ENCODE data around the gene OSTN.
"Not testable (repeated sequence)": the region's sequence is repeated elsewhere in the genome, so short reads cannot be mapped to it uniquely, and the experiment has no call there.

Gene OSTN

DNA sequence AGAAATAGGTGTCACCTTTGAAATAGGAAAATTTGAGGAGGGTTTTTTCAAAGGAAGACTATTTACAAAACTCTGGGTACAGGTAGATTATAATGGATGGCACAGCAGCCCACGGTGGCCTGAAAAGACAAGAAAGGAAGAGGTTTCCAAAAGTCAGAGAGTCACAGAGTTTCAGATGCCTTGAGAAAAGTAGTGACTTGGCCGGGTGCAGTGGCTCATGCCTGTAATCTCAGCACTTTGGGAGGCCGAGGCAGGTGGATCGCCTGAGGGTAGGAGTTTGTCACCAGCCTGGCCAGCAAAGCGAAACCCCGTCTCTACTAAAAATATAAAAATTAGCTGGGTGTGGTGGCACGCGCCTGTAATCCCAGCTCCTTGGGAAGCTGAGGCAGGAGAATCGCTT, 35.2 kb downstream of the OSTN start:
- Histone ChIP-seq H3K27me3 (ENCODE audit: insufficient read depth, low read length) (no peaks in the 10 kb centered on the region), H3K27ac (ENCODE audit: low read depth, low read length) (no peak overlapping the region), H3K36me3 (ENCODE audit: insufficient read depth, low read length) (no peaks in the 10 kb centered on the region), H3K9me3 (ENCODE audit: insufficient read depth, low read depth, low read length) (no peaks in the 10 kb centered on the region), H3K4me1 (ENCODE audit: insufficient read depth, low read length) (peaks cover 40% of the 10 kb centered on the region), H3K4me3 (ENCODE audit: low read length) (no peak overlapping the region), H3K9ac (ENCODE audit: low read depth, low read length) (no peak overlapping the region)
- 95% methylated on average over 9 of the region's 9 CpGs for WGBS

- H3K9ac ChIP-seq (ENCODE audit: low read depth, low read length) = no peak overlapping the region
- 88% methylated on average over 3 of the region's 4 CpGs for WGBS
- H3K9me3 ChIP-seq (ENCODE audit: insufficient read depth, low read depth, low read length) = no peaks in the 10 kb centered on the region
- H3K27me3 ChIP-seq (ENCODE audit: insufficient read depth, low read length) = no peaks in the 10 kb centered on the region
- H3K4me3 ChIP-seq (ENCODE audit: low read length) = no peak overlapping the region
- no peak overlapping the region for H3K27ac ChIP-seq (ENCODE audit: low read depth, low read length)
- peaks cover 54% of the 10 kb centered on the region for H3K4me1 ChIP-seq (ENCODE audit: insufficient read depth, low read length)
- no peaks in the 10 kb centered on the region for H3K36me3 ChIP-seq (ENCODE audit: insufficient read depth, low read length)
Observed at GRCh38 chr3:191235331-191236314, 36.6 kb downstream of the OSTN start.

- no peak overlapping the region for H3K9ac ChIP-seq (ENCODE audit: low read depth, low read length)
- no peaks in the 10 kb centered on the region for H3K36me3 ChIP-seq (ENCODE audit: insufficient read depth, low read length)
- WGBS = 94% methylated on average over 3 of the region's 3 CpGs
- H3K4me3 ChIP-seq (ENCODE audit: low read length) = no peak overlapping the region
- no peaks in the 10 kb centered on the region for H3K9me3 ChIP-seq (ENCODE audit: insufficient read depth, low read depth, low read length)
- H3K27me3 ChIP-seq (ENCODE audit: insufficient read depth, low read length) = no peaks in the 10 kb centered on the region
- H3K4me1 ChIP-seq (ENCODE audit: insufficient read depth, low read length) = peaks cover 58% of the 10 kb centered on the region
- H3K27ac ChIP-seq (ENCODE audit: low read depth, low read length) = no peak overlapping the region
Observed at GRCh38 chr3:191236646-191237045, 37.6 kb downstream of the OSTN start.

- Histone ChIP-seq H3K4me3 (ENCODE audit: low read length) (no peak overlapping the region), H3K27me3 (ENCODE audit: insufficient read depth, low read length) (no peaks in the 10 kb centered on the region), H3K4me1 (ENCODE audit: insufficient read depth, low read length) (peaks cover 58% of the 10 kb centered on the region), H3K36me3 (ENCODE audit: insufficient read depth, low read length) (no peaks in the 10 kb centered on the region), H3K9ac (ENCODE audit: low read depth, low read length) (no peak overlapping the region), H3K9me3 (ENCODE audit: insufficient read depth, low read depth, low read length) (no peaks in the 10 kb centered on the region), H3K27ac (ENCODE audit: low read depth, low read length) (peak overlapping the region; percentile 37; the same call in 1 of the 2 replicates)
- WGBS = 86% methylated on average over 5 of the region's 5 CpGs
Observed at GRCh38 chr3:191237047-191237882, 38.2 kb downstream of the OSTN start.

- Histone ChIP-seq H3K27ac (ENCODE audit: low read depth, low read length) (peak overlapping the region; percentile 37; the same call in 1 of the 2 replicates), H3K4me1 (ENCODE audit: insufficient read depth, low read length) (peaks cover 53% of the 10 kb centered on the region), H3K27me3 (ENCODE audit: insufficient read depth, low read length) (no peaks in the 10 kb centered on the region), H3K9ac (ENCODE audit: low read depth, low read length) (no peak overlapping the region), H3K4me3 (ENCODE audit: low read length) (no peak overlapping the region), H3K36me3 (ENCODE audit: insufficient read depth, low read length) (no peaks in the 10 kb centered on the region), H3K9me3 (ENCODE audit: insufficient read depth, low read depth, low read length) (no peaks in the 10 kb centered on the region)
- 17% methylated on average over 4 of the region's 4 CpGs for WGBS
Observed at GRCh38 chr3:191238321-191238817, 39.3 kb downstream of the OSTN start.

DNA sequence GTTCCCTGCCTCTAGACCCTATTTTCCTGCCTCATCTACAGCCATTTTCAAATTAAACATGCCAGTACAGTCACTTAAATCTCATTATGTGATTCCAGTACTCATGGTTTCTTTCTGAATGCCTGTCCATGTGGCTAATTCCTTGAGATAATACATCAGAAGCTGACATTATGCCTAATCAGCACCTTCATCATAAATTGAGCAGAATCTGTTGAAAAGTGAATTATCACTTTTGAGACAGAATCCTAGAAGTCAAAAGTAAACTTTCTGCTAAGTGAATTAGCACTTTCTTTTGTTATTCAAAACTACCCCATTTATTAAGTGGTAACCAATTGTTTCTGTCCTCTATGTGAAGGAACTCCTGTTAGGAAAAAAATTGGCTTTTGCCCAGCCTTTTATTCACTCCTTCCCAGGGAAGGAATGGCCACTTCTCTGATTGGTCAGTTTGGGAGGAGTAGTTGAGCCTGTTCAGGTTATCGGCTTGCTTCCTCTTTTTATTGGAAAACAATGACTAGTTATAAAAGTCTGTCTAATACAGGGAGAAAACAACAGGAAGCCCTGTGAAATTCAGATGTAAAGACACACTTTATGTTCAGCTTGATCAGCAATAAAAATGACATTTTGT, 40.5 kb downstream of the OSTN start:
- peaks cover 57% of the 10 kb centered on the region for H3K4me1 ChIP-seq (ENCODE audit: insufficient read depth, low read length)
- no peaks in the 10 kb centered on the region for H3K9me3 ChIP-seq (ENCODE audit: insufficient read depth, low read depth, low read length)
- 67% methylated on average over 1 of the region's 1 CpG for WGBS
- no peaks in the 10 kb centered on the region for H3K27me3 ChIP-seq (ENCODE audit: insufficient read depth, low read length)
- H3K27ac ChIP-seq (ENCODE audit: low read depth, low read length) = peak overlapping the region; percentile 37
- H3K4me3 ChIP-seq (ENCODE audit: low read length) = no peak overlapping the region
- no peak overlapping the region for H3K9ac ChIP-seq (ENCODE audit: low read depth, low read length)
- H3K36me3 ChIP-seq (ENCODE audit: insufficient read depth, low read length) = no peaks in the 10 kb centered on the region

DNA sequence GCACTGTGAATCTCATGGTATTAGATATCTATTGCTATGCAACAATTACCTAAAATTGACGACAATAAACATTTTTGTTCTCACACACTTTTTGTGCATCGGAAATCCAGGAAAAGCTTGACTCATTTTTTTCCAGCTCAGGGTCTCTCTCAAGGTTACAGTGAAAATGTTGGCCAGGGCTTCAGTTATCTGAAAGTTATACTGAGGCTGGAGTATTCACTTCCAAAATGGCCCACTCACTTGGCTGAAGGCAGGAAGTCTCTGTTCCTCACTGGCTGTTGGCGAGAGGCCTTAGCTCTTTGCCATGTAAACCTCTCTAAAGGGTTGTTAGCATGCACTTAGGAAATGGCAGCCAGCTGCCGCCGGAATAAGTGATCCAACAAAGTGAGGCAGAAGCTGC, 41.4 kb downstream of the OSTN start:
- H3K4me1 ChIP-seq (ENCODE audit: insufficient read depth, low read length) = peaks cover 57% of the 10 kb centered on the region
- no peak overlapping the region for H3K27ac ChIP-seq (ENCODE audit: low read depth, low read length)
- WGBS = 97% methylated on average over 5 of the region's 5 CpGs

DNA sequence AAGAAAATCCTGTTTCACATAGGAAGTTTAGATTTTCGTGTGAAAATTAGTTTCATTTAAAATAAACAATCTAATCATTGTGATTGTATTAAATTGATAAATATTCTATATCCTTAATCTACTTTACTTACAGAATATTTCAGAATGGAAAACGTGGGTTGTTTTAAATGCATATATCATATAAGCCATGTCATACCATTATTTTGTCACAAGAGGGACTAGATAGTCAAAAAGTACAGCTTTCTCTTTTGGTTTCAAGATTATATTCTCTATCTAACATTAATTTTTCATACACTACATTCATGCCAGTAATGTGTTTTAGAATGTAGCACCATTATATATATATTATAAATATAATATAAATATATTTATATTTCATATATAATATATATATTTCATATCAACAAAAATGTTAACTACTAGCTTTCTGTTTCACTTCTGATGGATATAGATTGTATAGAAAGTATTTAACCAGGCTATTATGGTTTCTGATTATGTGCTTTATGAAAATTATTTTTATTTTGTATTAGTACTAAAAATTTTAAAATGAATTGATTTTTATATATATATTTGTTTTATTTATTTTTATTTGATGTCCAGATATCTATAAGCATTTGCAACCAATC, 45.3 kb downstream of the OSTN start:
- Histone ChIP-seq H3K9ac (ENCODE audit: low read depth, low read length) (no peak overlapping the region), H3K36me3 (ENCODE audit: insufficient read depth, low read length) (no peaks in the 10 kb centered on the region), H3K4me3 (ENCODE audit: low read length) (no peak overlapping the region), H3K27ac (ENCODE audit: low read depth, low read length) (no peak overlapping the region), H3K4me1 (ENCODE audit: insufficient read depth, low read length) (peaks cover 20% of the 10 kb centered on the region), H3K9me3 (ENCODE audit: insufficient read depth, low read depth, low read length) (no peaks in the 10 kb centered on the region), H3K27me3 (ENCODE audit: insufficient read depth, low read length) (no peaks in the 10 kb centered on the region)
- WGBS = no CpG with 5 or more reads among the region's 2 CpGs

More for the DNA sequence above, 41.4 kb downstream of the OSTN start:
- no peaks in the 10 kb centered on the region for H3K27me3 ChIP-seq (ENCODE audit: insufficient read depth, low read length)
- no peaks in the 10 kb centered on the region for H3K36me3 ChIP-seq (ENCODE audit: insufficient read depth, low read length)
- H3K9ac ChIP-seq (ENCODE audit: low read depth, low read length) = no peak overlapping the region
- H3K4me3 ChIP-seq (ENCODE audit: low read length) = no peak overlapping the region
- H3K9me3 ChIP-seq (ENCODE audit: insufficient read depth, low read depth, low read length) = no peaks in the 10 kb centered on the region

GRCh38 chr3:191246034-191246433, 47.0 kb downstream of the OSTN start:
- H3K9ac ChIP-seq (ENCODE audit: low read depth, low read length); H3K9me3 ChIP-seq (ENCODE audit: insufficient read depth, low read depth, low read length); H3K4me3 ChIP-seq (ENCODE audit: low read length); H3K4me1 ChIP-seq (ENCODE audit: insufficient read depth, low read length); H3K36me3 ChIP-seq (ENCODE audit: insufficient read depth, low read length); H3K27ac ChIP-seq (ENCODE audit: low read depth, low read length); H3K27me3 ChIP-seq (ENCODE audit: insufficient read depth, low read length): not testable (repeated sequence)
- WGBS = 92% methylated on average over 4 of the region's 5 CpGs

DNA sequence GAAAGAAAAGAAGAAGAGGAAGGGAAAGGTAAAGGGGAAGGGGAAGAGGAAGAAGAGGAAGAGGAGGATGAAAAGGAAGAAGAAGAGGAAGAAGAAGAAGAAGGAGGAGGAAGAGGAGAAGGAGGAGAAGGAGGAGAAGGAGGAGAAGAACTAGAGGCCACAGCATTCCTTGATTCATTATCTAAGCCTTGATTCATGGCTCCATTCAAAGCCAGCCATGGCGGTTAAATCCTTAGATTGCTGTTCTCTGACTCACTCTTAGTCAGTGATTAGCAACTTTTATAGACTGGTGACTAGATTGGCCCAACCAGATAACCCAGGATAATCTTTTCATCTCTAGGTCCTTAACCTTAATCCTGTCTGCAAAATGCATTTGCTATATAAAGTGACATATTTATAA, 47.6 kb downstream of the OSTN start:
- Histone ChIP-seq H3K4me1 (ENCODE audit: insufficient read depth, low read length) (0 out of 2 replicates have a peak, but pooled peaks cover 4% of the 10 kb centered on the region), H3K9ac (ENCODE audit: low read depth, low read length) (no peak overlapping the region), H3K9me3 (ENCODE audit: insufficient read depth, low read depth, low read length) (no peaks in the 10 kb centered on the region), H3K4me3 (ENCODE audit: low read length) (no peak overlapping the region), H3K36me3 (ENCODE audit: insufficient read depth, low read length) (no peaks in the 10 kb centered on the region), H3K27me3 (ENCODE audit: insufficient read depth, low read length) (no peaks in the 10 kb centered on the region), H3K27ac (ENCODE audit: low read depth, low read length) (no peak overlapping the region)
- 67% methylated on average over 1 of the region's 1 CpG for WGBS
